Activated T-cell treated with anti-CD3 and anti-CD28 coated beads for 24 hours (primary cell): Measurements from ENCODE around the gene STRADB.
"Not testable (repeated sequence)": the region's sequence is repeated elsewhere in the genome, so short reads cannot be mapped to it uniquely, and the experiment has no call there.

ENCODE experiments used
- DNase-seq: peaks from one replicate; pipeline ENCODE4 v3.0.0-alpha.2; 2020; ENCODE audit warnings: low read depth

Gene STRADB

GRCh38 chr2:201430839-201431238 is 20.7 kb upstream of the STRADB start:
- DNase-seq: no peak

GRCh38 chr2:201432038-201432620 is 19.4 kb upstream of the STRADB start:
- no peak for DNase-seq

GRCh38 chr2:201432621-201433393 is 18.7 kb upstream of the STRADB start:
- DNase-seq: no peak

GRCh38 chr2:201433394-201433995 is 18.0 kb upstream of the STRADB start:
- no peak for DNase-seq

GRCh38 chr2:201436141-201436540 is 15.4 kb upstream of the STRADB start:
- no peak for DNase-seq

GRCh38 chr2:201439336-201439922 is 12.1 kb upstream of the STRADB start:
- DNase-seq: not testable (repeated sequence)

GRCh38 chr2:201440182-201440581 is 11.4 kb upstream of the STRADB start:
- no peak for DNase-seq

GRCh38 chr2:201441409-201441808 is 10.1 kb upstream of the STRADB start:
- DNase-seq: no peak

- DNase-seq: no peak
Observed at GRCh38 chr2:201444746-201445465, 6.6 kb upstream of the STRADB start.

- no peak for DNase-seq
Observed at GRCh38 chr2:201447086-201447485, 4.5 kb upstream of the STRADB start.

GRCh38 chr2:201448061-201448460 is 3.5 kb upstream of the STRADB start:
- no peak for DNase-seq

- no peak for DNase-seq
Observed at GRCh38 chr2:201448701-201449100, 2.8 kb upstream of the STRADB start.

GRCh38 chr2:201450954-201451291 is 617 bp upstream of the STRADB start:
- no peak for DNase-seq

GRCh38 chr2:201452058-201452921 is 750 bp downstream of the STRADB start:
- no peak for DNase-seq

GRCh38 chr2:201452922-201453643 is 1.5 kb downstream of the STRADB start:
- no peak for DNase-seq

GRCh38 chr2:201458381-201458780 is 6.8 kb downstream of the STRADB start:
- no peak for DNase-seq

- DNase-seq: no peak
Observed at GRCh38 chr2:201460532-201460931, 9.0 kb downstream of the STRADB start.

GRCh38 chr2:201464547-201464946 is 13.0 kb downstream of the STRADB start:
- DNase-seq: no peak

- no peak for DNase-seq
Observed at GRCh38 chr2:201465524-201465971, 14.0 kb downstream of the STRADB start.

GRCh38 chr2:201466050-201466675 is 14.6 kb downstream of the STRADB start:
- DNase-seq: no peak
